Fibroblast of upper back skin (primary cell): Measurements from ENCODE around the gene NRG3.
A peak's percentile ranks its signal among the peaks of the same experiment; 100 is the strongest.

Experiments
- DNase-seq: peaks from one replicate; pipeline ENCODE4 v3.0.0-alpha.2; 2013

Gene NRG3

DNA sequence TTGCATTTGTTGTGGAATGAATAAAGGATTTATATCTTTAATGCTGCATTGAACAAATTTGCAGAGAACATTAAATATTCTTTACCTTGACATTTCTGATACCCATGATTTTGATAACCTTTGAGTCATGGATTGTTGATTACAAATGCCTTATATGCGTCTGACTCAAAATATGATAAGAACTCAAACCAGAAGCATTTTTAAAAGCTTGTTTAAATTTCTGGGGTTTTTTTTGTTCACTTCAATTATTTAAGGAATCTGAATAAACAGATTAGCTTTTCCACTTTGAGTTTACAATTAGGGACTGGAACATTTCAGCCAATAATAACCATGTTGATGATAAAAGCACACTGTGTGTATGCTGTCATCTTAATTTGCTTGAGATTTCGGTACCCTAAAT lies 253.5 kb downstream of the NRG3 start:
- DNase-seq, result no peak

DNA sequence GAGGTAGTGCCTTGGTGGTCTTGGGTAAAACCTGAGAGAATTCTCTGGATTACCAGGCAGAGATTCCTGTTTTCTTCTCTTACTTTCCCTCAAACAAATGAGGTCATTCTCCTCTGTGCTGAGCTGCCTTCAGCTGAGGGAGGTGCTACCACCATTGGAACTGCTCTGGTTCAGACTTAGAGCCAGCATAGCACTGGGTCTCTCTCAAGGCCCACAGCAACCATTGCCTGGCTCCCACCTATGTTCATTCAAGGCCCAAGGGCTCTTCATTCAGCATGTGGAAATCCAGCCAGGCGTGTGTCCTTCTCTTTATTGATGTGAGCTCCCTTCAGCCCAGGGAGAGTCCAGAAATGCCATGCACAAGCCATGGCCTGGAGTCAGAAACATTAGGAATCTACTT lies 261.1 kb downstream of the NRG3 start:
- no peak for DNase-seq

GRCh38 chr10:82144153-82144552 lies 269.2 kb downstream of the NRG3 start:
- no peak for DNase-seq

GRCh38 chr10:82148764-82149163 lies 273.8 kb downstream of the NRG3 start:
- DNase-seq, result no peak

DNA sequence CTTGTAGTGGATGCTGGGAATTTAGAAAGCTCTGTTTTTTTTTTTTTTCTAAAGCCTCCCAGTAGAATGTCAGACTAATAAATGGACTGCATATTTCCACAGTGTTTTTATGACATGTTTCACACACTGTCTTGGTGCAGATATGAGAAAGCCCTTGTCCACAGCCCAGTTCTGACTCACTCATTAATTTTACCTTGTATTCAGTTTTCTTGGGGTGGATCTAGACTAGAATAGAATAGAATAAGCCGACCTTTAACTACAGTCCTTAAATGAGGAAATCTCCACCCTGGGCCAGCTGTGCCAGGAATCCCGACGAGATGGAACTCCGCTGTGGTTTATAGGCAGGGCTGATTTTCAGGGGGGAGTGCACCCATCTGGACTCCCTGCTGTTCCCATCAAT lies 274.7 kb downstream of the NRG3 start:
- DNase-seq, result no peak

DNA sequence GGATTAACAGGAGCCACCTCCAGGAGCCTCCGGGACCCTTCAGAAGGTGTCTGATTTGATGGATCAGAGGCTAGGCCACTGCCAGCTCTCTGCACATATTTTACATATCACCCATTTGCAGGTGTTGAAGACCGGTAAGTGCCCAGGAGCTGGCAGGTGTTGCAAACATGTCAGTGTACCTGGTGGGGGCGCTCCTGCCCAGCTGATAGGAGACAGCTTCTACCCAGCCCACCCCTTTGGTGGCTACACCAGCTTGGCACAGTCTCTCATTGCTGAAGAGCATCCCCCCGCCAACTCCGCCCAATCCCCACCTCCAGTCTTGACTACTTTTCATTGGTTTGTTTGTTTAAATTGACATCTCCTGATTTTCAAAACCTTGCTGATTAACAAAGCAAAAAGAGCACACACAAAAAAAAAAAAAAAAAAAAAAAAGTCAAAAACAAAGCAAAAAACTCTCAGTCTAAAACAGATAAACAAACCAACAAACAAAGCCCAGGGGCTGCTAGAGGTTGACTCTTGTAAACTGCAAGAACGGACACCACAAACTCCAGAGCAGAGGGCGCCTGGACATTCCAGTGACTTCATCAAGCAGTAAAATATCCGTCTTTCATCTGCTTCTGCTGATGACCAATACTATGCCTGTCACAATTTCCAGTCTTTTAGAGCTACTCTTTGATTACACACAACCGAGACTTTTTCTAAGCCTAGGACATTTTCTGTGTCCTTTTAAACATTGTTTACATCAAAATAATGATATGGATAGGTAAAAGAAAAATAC lies 275.3 kb downstream of the NRG3 start:
- no peak for DNase-seq

- DNase-seq, result no peak
These were observed 285.3 kb downstream of the NRG3 start for GRCh38 chr10:82160307-82160706.

DNA sequence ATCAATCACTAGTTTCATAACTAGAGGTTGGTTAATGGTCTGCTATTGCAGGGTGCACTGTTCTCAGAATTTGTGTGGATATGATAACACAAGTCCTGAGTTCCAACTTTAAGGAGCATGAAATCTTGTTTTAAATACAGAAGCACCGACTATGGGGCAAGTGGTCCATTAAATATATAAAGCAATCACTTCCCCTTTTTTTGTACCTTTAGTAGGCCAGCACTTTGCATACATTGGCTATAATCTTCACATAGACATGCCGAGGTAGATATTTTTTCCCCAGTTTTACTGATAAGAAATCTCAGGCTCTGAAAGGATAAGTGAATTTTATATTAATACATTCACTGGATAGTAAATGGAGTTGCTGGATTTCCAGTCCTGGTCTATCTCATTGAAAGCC lies 286.3 kb downstream of the NRG3 start:
- DNase-seq, result no peak

GRCh38 chr10:82162549-82163195 lies 287.7 kb downstream of the NRG3 start:
- DNase-seq, result no peak

- no peak for DNase-seq
These were observed 296.9 kb downstream of the NRG3 start for GRCh38 chr10:82171899-82172298.

- DNase-seq, result no peak
These were observed 301.6 kb downstream of the NRG3 start for GRCh38 chr10:82176587-82176986.

- no peak for DNase-seq
These were observed 315.7 kb downstream of the NRG3 start for GRCh38 chr10:82190432-82191260.

DNA sequence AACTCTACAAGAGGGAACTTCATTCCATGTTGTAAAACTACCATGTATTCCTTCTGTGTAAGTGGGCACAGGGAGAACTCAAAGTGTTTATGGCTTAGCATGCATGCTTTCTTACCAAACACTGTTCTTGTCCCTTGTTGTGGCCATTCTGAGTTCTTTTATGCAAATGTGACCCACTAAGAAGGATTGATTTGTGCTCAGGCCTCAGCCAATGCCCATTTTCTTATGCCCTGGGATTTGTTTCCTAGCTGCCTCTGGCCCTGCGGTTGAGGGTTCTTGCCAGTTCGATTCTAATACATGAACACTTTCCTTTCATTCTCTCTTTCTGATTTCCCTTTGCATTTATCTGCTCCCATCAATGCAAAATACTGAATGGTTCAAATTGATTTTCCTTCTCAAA lies 316.7 kb downstream of the NRG3 start:
- no peak for DNase-seq

GRCh38 chr10:82192665-82193064 lies 317.7 kb downstream of the NRG3 start:
- no peak for DNase-seq

DNA sequence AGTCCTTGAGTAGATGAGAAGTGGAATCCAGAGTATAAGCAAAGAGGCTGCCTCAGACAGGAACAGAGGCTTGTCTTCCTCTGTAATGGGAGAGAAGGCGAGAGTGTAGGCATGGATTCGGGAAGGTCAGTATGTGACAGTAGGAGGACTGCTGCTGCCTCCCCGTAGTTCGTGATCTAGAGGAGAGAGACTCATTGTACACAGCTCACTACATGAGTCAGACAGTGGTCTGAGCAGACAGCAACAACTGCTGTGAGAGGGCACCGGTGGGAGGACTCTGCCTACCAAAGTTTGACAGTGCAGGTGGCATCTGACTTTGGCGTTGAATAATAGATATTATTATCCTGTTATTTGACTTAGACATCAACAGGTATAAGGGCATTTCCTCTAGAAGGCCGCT lies 319.4 kb downstream of the NRG3 start:
- no peak for DNase-seq

GRCh38 chr10:82206831-82207230 lies 331.8 kb downstream of the NRG3 start:
- DNase-seq, result no peak

DNA sequence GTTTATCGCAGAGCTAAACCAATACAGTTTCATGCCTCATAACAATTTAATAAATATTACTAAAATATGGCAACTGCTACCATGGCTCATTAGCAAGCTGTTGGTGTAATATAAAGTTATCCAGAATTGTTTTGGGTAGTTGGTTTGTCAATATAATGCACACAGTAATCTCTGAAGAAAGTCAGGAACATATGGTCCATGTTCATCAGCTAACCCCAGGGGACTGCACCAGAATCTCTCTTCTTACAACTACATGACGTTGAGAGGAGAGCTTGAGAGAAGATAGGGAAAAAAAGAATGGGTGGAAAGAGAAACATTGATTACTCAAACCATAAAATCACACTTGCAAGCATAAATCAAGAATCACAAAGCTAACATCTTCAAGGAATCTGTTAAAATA lies 333.7 kb downstream of the NRG3 start:
- no peak for DNase-seq

GRCh38 chr10:82210331-82210730 lies 335.3 kb downstream of the NRG3 start:
- no peak for DNase-seq

- peak; percentile 1 for DNase-seq
These were observed 336.4 kb downstream of the NRG3 start for GRCh38 chr10:82211346-82211745.

DNA sequence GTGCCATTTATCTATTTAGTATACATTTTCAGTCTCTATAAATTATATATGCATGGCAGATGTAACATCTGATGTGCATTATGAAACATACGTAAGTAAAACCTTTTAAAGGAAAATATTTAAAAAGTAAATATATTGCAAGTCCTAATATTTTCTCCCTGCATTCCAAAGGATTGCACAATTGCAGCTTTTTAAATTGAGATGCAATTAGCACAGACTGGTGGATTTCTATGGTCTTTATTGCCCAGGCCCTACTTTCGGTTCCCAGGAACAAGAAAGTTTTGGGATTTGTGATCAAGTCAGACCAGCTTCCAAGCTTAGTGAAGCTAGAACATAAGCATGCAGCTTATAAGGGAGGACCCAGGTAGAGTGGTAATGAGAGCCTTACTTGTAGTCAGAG lies 337.8 kb downstream of the NRG3 start:
- no peak for DNase-seq

- no peak for DNase-seq
These were observed 338.8 kb downstream of the NRG3 start for GRCh38 chr10:82213784-82214183.

- DNase-seq, result no peak
These were observed 346.1 kb downstream of the NRG3 start for GRCh38 chr10:82221056-82221455.

DNA sequence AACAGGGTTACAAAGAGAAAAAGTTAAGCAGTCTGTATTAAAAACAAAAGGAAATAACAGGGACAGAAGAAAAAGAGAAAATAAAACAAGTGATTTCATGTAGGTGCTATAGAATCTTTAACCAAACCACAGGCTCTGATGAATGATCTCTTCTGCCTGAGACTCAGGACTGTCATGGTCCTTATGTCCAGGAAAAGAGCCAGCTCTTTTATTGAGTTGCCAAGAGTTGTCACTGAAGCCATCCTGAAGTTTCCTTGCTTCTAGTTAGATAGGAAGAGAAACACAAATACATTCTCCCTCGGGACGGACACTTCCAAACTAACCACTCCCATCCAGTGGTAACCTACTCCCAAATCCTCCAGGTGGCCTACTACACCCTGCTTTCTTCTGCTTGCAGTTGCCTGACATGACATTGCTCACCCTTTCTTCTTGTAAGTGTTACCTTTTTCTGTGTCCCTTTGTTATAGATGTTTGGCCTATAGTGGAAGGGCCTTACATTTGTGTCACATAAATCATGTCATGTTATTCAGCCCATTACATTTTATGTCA lies 346.7 kb downstream of the NRG3 start:
- no peak for DNase-seq

- no peak for DNase-seq
These were observed 353.7 kb downstream of the NRG3 start for GRCh38 chr10:82228701-82229100.
